NCI-H226 (cell line): Measurements from ENCODE around the gene SPRYD3.

ENCODE experiments used
- DNase-seq: peaks from one replicate; pipeline ENCODE4 v3.0.0-alpha.2; 2015

Gene SPRYD3

GRCh38 chr12:53062011-53062961, 16.9 kb downstream of the SPRYD3 start:
- DNase-seq, result peak; percentile 80

GRCh38 chr12:53061404-53062010, 17.7 kb downstream of the SPRYD3 start:
- peak; percentile 40 for DNase-seq

GRCh38 chr12:53060721-53061276, 18.4 kb downstream of the SPRYD3 start:
- DNase-seq, result no peak

- no peak for DNase-seq
These were observed 19.0 kb downstream of the SPRYD3 start for GRCh38 chr12:53060064-53060720.

GRCh38 chr12:53059434-53060063, 19.6 kb downstream of the SPRYD3 start:
- no peak for DNase-seq

GRCh38 chr12:53058674-53059433, 20.3 kb downstream of the SPRYD3 start:
- no peak for DNase-seq

GRCh38 chr12:53057816-53058500, 21.2 kb downstream of the SPRYD3 start:
- DNase-seq, result no peak

GRCh38 chr12:53056901-53057300, 22.3 kb downstream of the SPRYD3 start:
- no peak for DNase-seq

- no peak for DNase-seq
These were observed 22.9 kb downstream of the SPRYD3 start for GRCh38 chr12:53056296-53056695.

GRCh38 chr12:53055471-53056266, 23.5 kb downstream of the SPRYD3 start:
- no peak for DNase-seq

- DNase-seq, result peak; percentile 87
These were observed 24.9 kb downstream of the SPRYD3 start for GRCh38 chr12:53054112-53054878.

GRCh38 chr12:53053218-53054111, 25.7 kb downstream of the SPRYD3 start:
- no peak for DNase-seq

- DNase-seq, result peak; percentile 78
These were observed 26.6 kb downstream of the SPRYD3 start for GRCh38 chr12:53052419-53053217.

GRCh38 chr12:53051881-53052412, 27.2 kb downstream of the SPRYD3 start:
- DNase-seq, result no peak

- DNase-seq, result no peak
These were observed 27.9 kb downstream of the SPRYD3 start for GRCh38 chr12:53051058-53051880.

- DNase-seq, result no peak
These were observed 28.6 kb downstream of the SPRYD3 start for GRCh38 chr12:53050426-53051057.
